K562 (cell line): ENCODE measurements around the gene THSD8. TPM values are rescaled to one million over a fixed set of nuclear protein-coding genes. Genes with fewer than 3 reads are reported as not detected.

Source experiments
- FIP1L1 ChIP-seq: fragments of 200-400 bp; formaldehyde crosslinking; IDR thresholded peaks from 2 replicates; pipeline ENCODE4 v1.6.1; 2018; ENCODE audit warnings: mild to moderate bottlenecking, low read depth, low read length; ENCODE audit not compliant: poor library complexity, severe bottlenecking
- GMEB1 ChIP-seq: fragments of 250-450 bp; sonication (Bioruptor Pico); IDR thresholded peaks from 2 replicates; pipeline ENCODE4 v1.4.0; 2020; ENCODE audit warnings: mild to moderate bottlenecking
- REST ChIP-seq, 2 experiments: fragments of 450-650 bp; formaldehyde crosslinking in 1 of 2; IDR thresholded peaks; 2 replicates each; pipeline versions ENCODE4 v1.4.0 to v1.6.1; 2014 to 2020; ENCODE audit warnings: mild to moderate bottlenecking in 2 of 2, borderline replicate concordance in 1 of 2, low read depth in 1 of 2
- STAT5B ChIP-seq: fragments of 250-450 bp; sonication (Bioruptor Pico); IDR thresholded peaks from 2 replicates; pipeline ENCODE4 v1.8.0; 2021; ENCODE audit warnings: mild to moderate bottlenecking, inconsistent platforms
- USF1 ChIP-seq: sonication (generic); formaldehyde crosslinking; IDR thresholded peaks from 2 replicates; pipeline ENCODE4 v1.9.0; 2022; ENCODE audit warnings: mild to moderate bottlenecking, missing genetic modification reagents
- ZNF140 ChIP-seq: fragments of 250-450 bp; sonication (Bioruptor Pico); IDR thresholded peaks from 2 replicates; pipeline ENCODE4 v1.8.0; 2021; ENCODE audit warnings: moderate library complexity, mild to moderate bottlenecking, inconsistent platforms
- ZNF212 ChIP-seq: fragments of 450-650 bp; formaldehyde crosslinking; IDR thresholded peaks from 2 replicates; pipeline ENCODE4 v1.4.0; 2020; ENCODE audit warnings: mild to moderate bottlenecking
- ZNF232 ChIP-seq: sonication (generic); formaldehyde crosslinking; IDR thresholded peaks from 2 replicates; pipeline ENCODE4 v1.8.0; 2022; ENCODE audit warnings: mild to moderate bottlenecking, missing genetic modification reagents
- ZNF408 ChIP-seq: fragments of 250-450 bp; sonication (Bioruptor Pico); IDR thresholded peaks from 2 replicates; pipeline ENCODE4 v1.4.0; 2020; ENCODE audit warnings: low read depth, mild to moderate bottlenecking, moderate library complexity
- ZNF57 ChIP-seq: fragments of 450-650 bp; formaldehyde crosslinking; IDR thresholded peaks from 2 replicates; pipeline ENCODE4 v1.4.0; 2020; ENCODE audit warnings: mild to moderate bottlenecking, moderate library complexity
- polyA plus RNA-seq, 8 experiments: library from polyadenylated mRNA; depleted of rRNA in 4 of 8; stranded (reverse) in 5 of 8; unstranded in 3 of 8; fragments of >200 nt; fragmentation: Nextera tagmentation in 2 of 8; fragmentation: Illumina TruSeq in 1 of 8; extraction: Ambion mirVana in 2 of 8; extraction: Trizol in 1 of 8; gene quantifications; 2 replicates each; pipeline versions ENCODE4 v1.2.1 to v1.2.3, GENCODE V29; 2011 to 2014; ENCODE audit warnings: inconsistent platforms in 1 of 8, missing spikeins in 1 of 8
- total RNA-seq, 7 experiments: library from RNA; depleted of rRNA in 6 of 7; stranded (reverse); fragments of >200 nt in 6 of 7; fragmentation: Illumina TruSeq in 2 of 7; extraction: Trizol in 2 of 7; gene quantifications; 2 replicates each; pipeline versions ENCODE4 v1.2.1 to v1.2.3, GENCODE V29; 2011 to 2021; ENCODE audit warnings: low replicate concordance in 1 of 7
- TF ChIP-seq, protein P1 (sequence below): sonication (generic); formaldehyde crosslinking; IDR thresholded peaks from 2 replicates; pipeline ENCODE4 v1.4.0; 2020; ENCODE audit warnings: mild to moderate bottlenecking, missing genetic modification reagents

Gene THSD8
- total and polyA plus RNA-seq, 9 of the 15 experiments (the other 6 are each of a cell fraction or from before 2014, with no cell fraction given) = 8.4 to 42.4 (median 19.9) TPM; not detected in 2

GRCh38 chr19:12782424-12783290, 19.2 kb upstream of the THSD8 start (continued):
- TF ChIP-seq USF1 (CRISPR knock-in tag) (no peak), ZNF212 (no peak), GMEB1 (CRISPR knock-in tag) (peak; percentile 99), ZNF408 (CRISPR knock-in tag) (no peak), FIP1L1 (peak; percentile 95), ZNF140 (CRISPR knock-in tag) (no peak), ZNF232 (CRISPR knock-in tag) (no peak), REST (IDR thresholded peaks at IDR 0.05; ENCODE audit: borderline replicate concordance) (peak; percentile 30; the same call in 1 of the 2 replicates), REST (CRISPR knock-in tag; IDR thresholded peaks at IDR 0.05; ENCODE audit: low read depth) (no peak; the same call in 1 of the 2 replicates), ZNF57 (CRISPR knock-in tag) (no peak), STAT5B (CRISPR knock-in tag) (no peak)
- TF ChIP-seq, protein P1, sequence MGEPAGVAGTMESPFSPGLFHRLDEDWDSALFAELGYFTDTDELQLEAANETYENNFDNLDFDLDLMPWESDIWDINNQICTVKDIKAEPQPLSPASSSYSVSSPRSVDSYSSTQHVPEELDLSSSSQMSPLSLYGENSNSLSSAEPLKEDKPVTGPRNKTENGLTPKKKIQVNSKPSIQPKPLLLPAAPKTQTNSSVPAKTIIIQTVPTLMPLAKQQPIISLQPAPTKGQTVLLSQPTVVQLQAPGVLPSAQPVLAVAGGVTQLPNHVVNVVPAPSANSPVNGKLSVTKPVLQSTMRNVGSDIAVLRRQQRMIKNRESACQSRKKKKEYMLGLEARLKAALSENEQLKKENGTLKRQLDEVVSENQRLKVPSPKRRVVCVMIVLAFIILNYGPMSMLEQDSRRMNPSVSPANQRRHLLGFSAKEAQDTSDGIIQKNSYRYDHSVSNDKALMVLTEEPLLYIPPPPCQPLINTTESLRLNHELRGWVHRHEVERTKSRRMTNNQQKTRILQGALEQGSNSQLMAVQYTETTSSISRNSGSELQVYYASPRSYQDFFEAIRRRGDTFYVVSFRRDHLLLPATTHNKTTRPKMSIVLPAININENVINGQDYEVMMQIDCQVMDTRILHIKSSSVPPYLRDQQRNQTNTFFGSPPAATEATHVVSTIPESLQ (CRISPR knock-in tag) = no peak
